Sigmoid colon (tissue), 7 donors: Measurements from ENCODE around the gene DRD2. TPM values are rescaled to one million over a fixed set of nuclear protein-coding genes. Genes with fewer than 3 reads are reported as not detected.

ENCODE experiments used
- DNase-seq: peaks from one replicate; pipeline ENCODE4 v3.0.0-alpha.2; 2019
- H3K27ac ChIP-seq, 4 donors: fragments of 200-600 bp; sonication (generic); one replicate each; pipeline ENCODE4 v1.5.1; 2016 to 2019; ENCODE audit warnings: mild to moderate bottlenecking in 1 of 4
- H3K27me3 ChIP-seq, 3 donors: fragments of 200-600 bp; sonication (generic); one replicate each; pipeline ENCODE4 v1.5.1; 2019; ENCODE audit warnings: mild to moderate bottlenecking in 1 of 3
- H3K36me3 ChIP-seq, 4 donors: fragments of 200-600 bp; sonication (generic); one replicate each; pipeline ENCODE4 v1.5.1; 2016 to 2019
- H3K4me1 ChIP-seq, 4 donors: fragments of 200-600 bp; sonication (generic); one replicate each; pipeline ENCODE4 v1.5.1; 2017 to 2019
- H3K4me3 ChIP-seq, 4 donors: fragments of 200-600 bp; sonication (generic); one replicate each; pipeline ENCODE4 v1.5.1; 2017 to 2019; ENCODE audit warnings: mild to moderate bottlenecking in 2 of 4, moderate library complexity in 1 of 4
- H3K9me3 ChIP-seq, 4 donors: fragments of 200-600 bp in 3 of 4; sonication (generic) in 3 of 4; one replicate each; pipeline versions ENCODE4 v1.5.1 to v1.6.1; 2013 to 2019
- EP300 ChIP-seq, 4 donors: sonication (generic); formaldehyde crosslinking; IDR thresholded peaks; one replicate each; pipeline ENCODE4 v1.6.1; 2017; ENCODE audit warnings: antibody characterized with exemption in 4 of 4
- POLR2A ChIP-seq, 2 donors: fragments of 450-650 bp; IDR thresholded peaks; one replicate each; pipeline ENCODE4 v1.6.1; 2016; ENCODE audit warnings: antibody characterized with exemption in 2 of 2, mild to moderate bottlenecking in 2 of 2, moderate library complexity in 2 of 2
- POLR2AphosphoS5 ChIP-seq, 4 donors: sonication (generic); formaldehyde crosslinking; IDR thresholded peaks; one replicate each; pipeline ENCODE4 v1.6.1; 2017; ENCODE audit warnings: antibody characterized with exemption in 4 of 4
- WGBS, 2 donors: extraction: QIAGEN DNeasy Blood & Tissue Kit; methylation state at CpG; one replicate each; pipeline ENCODE4 v1.1.7; 2013; 5-methylcytosine and 5-hydroxymethylcytosine counted together
- intact Hi-C: fragments of 100-400 bp; cut with DNase I; formaldehyde crosslinking; loops from one replicate; pipeline ENCODE4 v1.15.1; 2023
- polyA plus RNA-seq, 3 donors: library from polyadenylated mRNA; stranded (reverse); fragments of 200-250 nt; gene quantifications; one replicate each; pipeline ENCODE4 v1.2.3, GENCODE V29; 2013
- total RNA-seq, 4 donors: library from RNA; depleted of rRNA; stranded (reverse); fragments of >200 nt; gene quantifications; one replicate each; pipeline ENCODE4 v1.1.0, GENCODE V29; 2016
- TF ChIP-seq, protein P1 (sequence below), 4 experiments: fragments of 450-650 bp in 3 of 4; fragments of 200-600 bp in 1 of 4; IDR thresholded peaks; one replicate each; pipeline ENCODE4 v1.5.1; 2016 to 2019; ENCODE audit warnings: antibody characterized with exemption in 4 of 4, mild to moderate bottlenecking in 3 of 4, moderate library complexity in 2 of 4
- donor health status: healthy with polysubstance abuse.
- donor health status: Bipolar disorder and iron deficiency.
- donor health status: healthy.

The DRD2 gene
- total and polyA plus RNA-seq, 7 donors, result 0.19 to 1.2 (median 0.66) TPM; not detected in 2

DNA sequence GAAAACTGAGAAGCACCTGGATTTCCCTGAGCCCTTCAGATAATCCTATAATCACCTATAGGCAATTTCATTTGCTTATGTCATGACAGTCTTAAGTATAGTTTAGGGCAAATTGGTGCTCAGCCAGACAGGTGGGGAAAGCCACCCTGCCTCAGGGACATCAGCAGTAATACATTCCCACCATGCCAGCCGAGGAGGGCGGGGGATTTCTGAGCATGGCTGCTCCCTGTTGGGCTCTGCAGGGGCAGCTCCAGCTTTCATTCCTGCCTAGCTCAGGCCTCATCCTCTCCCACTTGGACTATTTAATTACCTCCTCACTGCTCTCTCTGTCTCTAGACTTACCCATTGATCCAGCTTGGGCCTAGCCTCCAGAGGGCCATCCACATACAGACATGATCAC, 9.0 kb upstream of the DRD2 start:
- Histone ChIP-seq H3K36me3 (no peaks in the 10 kb centered on the region), H3K4me3 (no peak overlapping the region), H3K27ac (no peak overlapping the region), H3K27me3 (peaks cover 0 to 16% (median 0%) of the 10 kb centered on the region in 3 donors), H3K4me1 (no peaks in the 10 kb centered on the region), H3K9me3 (no peaks in the 10 kb centered on the region)
- 84 to 90% methylated on average over 2 of the region's 2 CpGs for WGBS, 2 donors
- intact Hi-C loops, result no loop called here
- no peak for TF ChIP-seq POLR2A (IDR thresholded peaks at IDR 0.05)
- no peak for TF ChIP-seq EP300 (IDR thresholded peaks at IDR 0.05)
- no peak for TF ChIP-seq POLR2AphosphoS5 (IDR thresholded peaks at IDR 0.05)
- TF ChIP-seq, protein P1, sequence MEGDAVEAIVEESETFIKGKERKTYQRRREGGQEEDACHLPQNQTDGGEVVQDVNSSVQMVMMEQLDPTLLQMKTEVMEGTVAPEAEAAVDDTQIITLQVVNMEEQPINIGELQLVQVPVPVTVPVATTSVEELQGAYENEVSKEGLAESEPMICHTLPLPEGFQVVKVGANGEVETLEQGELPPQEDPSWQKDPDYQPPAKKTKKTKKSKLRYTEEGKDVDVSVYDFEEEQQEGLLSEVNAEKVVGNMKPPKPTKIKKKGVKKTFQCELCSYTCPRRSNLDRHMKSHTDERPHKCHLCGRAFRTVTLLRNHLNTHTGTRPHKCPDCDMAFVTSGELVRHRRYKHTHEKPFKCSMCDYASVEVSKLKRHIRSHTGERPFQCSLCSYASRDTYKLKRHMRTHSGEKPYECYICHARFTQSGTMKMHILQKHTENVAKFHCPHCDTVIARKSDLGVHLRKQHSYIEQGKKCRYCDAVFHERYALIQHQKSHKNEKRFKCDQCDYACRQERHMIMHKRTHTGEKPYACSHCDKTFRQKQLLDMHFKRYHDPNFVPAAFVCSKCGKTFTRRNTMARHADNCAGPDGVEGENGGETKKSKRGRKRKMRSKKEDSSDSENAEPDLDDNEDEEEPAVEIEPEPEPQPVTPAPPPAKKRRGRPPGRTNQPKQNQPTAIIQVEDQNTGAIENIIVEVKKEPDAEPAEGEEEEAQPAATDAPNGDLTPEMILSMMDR (IDR thresholded peaks at IDR 0.05), result no peak
- DNase-seq, result no peak

DNA sequence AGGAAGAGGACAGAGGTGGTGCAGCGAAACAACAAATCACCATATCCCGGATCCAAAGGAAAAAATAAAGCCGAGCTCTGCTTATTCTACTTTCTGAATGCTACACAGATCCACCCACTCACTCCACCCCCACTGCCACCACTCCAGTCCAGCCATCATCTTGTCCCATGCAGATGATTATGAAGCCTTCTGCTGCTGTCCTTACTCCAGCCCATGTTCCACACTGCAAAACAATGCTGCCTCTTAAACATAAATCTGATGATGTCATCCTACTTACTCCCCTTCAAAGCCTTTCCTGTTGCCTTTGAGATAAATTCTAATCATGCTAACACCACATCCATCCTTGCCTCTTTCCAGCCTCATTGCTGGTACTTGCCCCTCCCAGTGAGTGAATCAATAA, 6.5 kb upstream of the DRD2 start:
- intact Hi-C loops, result no loop called here
- Histone ChIP-seq H3K9me3 (no peaks in the 10 kb centered on the region), H3K27me3 (peaks cover 6 to 42% (median 21%) of the 10 kb centered on the region in 3 donors)

DNA sequence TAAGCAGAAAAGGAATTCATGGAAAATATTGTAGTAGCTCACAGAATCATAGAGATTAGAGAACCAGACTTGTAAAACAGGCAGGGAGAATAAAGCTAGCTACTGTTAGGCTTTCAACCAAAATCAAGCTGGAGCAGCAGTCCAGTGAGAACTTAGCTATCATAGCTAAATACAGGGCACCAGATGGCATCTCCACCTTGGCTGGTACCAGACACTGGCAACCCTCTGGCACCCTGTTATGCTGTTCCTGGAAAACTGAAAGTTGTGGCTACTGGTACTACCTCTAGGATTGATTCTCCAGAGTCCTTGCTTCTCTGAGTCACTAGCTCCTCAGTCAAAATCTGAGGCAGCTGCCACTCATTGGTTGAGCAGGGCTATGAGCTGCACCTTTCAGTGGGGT, 6.0 kb upstream of the DRD2 start:
- peaks cover 7 to 46% (median 25%) of the 10 kb centered on the region in 3 donors for H3K27me3 ChIP-seq
- H3K4me3 ChIP-seq, result no peak overlapping the region
- H3K9me3 ChIP-seq, result no peaks in the 10 kb centered on the region
- no peak for DNase-seq
- TF ChIP-seq POLR2A (IDR thresholded peaks at IDR 0.05) (no peak), POLR2AphosphoS5 (IDR thresholded peaks at IDR 0.05) (no peak), EP300 (IDR thresholded peaks at IDR 0.05) (no peak)
- TF ChIP-seq, protein P1 (IDR thresholded peaks at IDR 0.05), result no peak
- intact Hi-C loops, result no loop called here
- no peak overlapping the region for H3K27ac ChIP-seq
- H3K36me3 ChIP-seq, result no peaks in the 10 kb centered on the region
- no peaks in the 10 kb centered on the region for H3K4me1 ChIP-seq

More for the DNA sequence above, 6.5 kb upstream of the DRD2 start:
- TF ChIP-seq, protein P1 (IDR thresholded peaks at IDR 0.05), result no peak
- no peak for TF ChIP-seq EP300 (IDR thresholded peaks at IDR 0.05)
- TF ChIP-seq POLR2AphosphoS5 (IDR thresholded peaks at IDR 0.05), result no peak
- no peak for TF ChIP-seq POLR2A (IDR thresholded peaks at IDR 0.05)
- WGBS, 2 donors, result 88 to 90% methylated on average over 3 of the region's 3 CpGs
- no peak for DNase-seq
- Histone ChIP-seq H3K4me1 (no peaks in the 10 kb centered on the region), H3K4me3 (no peak overlapping the region), H3K27ac (no peak overlapping the region), H3K36me3 (no peaks in the 10 kb centered on the region)

DNA sequence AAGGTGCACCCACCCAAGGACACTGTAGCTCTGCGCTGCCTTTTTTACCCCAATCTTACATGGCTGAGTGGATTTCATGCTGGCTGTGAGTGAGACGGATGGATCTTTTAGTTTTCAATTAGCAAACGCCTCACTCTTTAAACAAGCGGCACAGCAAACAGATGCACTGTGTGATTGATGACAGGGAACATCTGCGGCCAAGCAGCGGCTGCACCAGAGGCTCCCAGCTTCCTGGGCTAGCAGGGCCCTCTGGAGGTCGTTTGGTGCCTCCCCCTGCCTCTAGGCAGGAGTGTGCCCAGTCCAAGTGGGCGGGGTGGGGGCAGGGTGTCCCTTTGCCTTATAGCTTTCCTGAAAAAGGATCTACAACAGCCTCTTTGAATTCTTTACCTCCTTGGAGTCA, 2.1 kb upstream of the DRD2 start:
- DNase-seq, result no peak
- TF ChIP-seq POLR2A (IDR thresholded peaks at IDR 0.05), result no peak
- TF ChIP-seq, protein P1 (IDR thresholded peaks at IDR 0.05), result no peak
- TF ChIP-seq POLR2AphosphoS5 (IDR thresholded peaks at IDR 0.05), result no peak
- TF ChIP-seq EP300 (IDR thresholded peaks at IDR 0.05), result no peak
- Histone ChIP-seq H3K4me1 (peaks cover 0 to 16% (median 10%) of the 10 kb centered on the region in 4 donors), H3K27me3 (peaks cover 12 to 83% (median 42%) of the 10 kb centered on the region in 3 donors), H3K4me3 (no peak overlapping the region), H3K36me3 (no peaks in the 10 kb centered on the region), H3K9me3 (no peaks in the 10 kb centered on the region), H3K27ac (no peak overlapping the region)
- WGBS, 2 donors, result 28 to 42% methylated on average over 8 of the region's 8 CpGs
- intact Hi-C loops, result no loop called here

DNA sequence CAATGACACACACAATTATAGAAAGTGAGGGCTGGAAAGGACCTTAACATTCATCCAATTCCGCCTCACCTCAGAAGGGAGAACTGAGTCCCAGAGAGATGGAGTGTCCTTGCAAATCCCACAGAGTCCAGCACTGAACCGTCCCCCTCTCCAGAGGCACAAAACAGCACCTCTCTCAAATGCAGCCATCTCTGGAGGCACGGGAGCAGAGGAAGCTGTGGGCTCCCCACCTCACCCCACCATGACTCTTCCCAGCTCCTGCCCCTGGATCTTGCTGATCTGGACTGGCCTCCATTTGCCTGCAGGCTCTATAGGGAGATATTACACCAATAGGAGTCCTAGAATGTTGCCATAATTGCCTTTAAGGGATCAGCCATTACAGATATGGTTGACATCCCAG, 1.4 kb upstream of the DRD2 start:
- DNase-seq, result no peak
- WGBS, 2 donors, result 84 to 85% methylated on average over 3 of the region's 3 CpGs
- peaks cover 12 to 87% (median 42%) of the 10 kb centered on the region in 3 donors for H3K27me3 ChIP-seq
- peaks cover 0 to 16% (median 10%) of the 10 kb centered on the region in 4 donors for H3K4me1 ChIP-seq
- H3K27ac ChIP-seq, result no peak overlapping the region
- TF ChIP-seq POLR2A (IDR thresholded peaks at IDR 0.05), result no peak
- TF ChIP-seq, protein P1 (IDR thresholded peaks at IDR 0.05), result no peak
- TF ChIP-seq POLR2AphosphoS5 (IDR thresholded peaks at IDR 0.05), result no peak
- TF ChIP-seq EP300 (IDR thresholded peaks at IDR 0.05), result no peak
- no peaks in the 10 kb centered on the region for H3K9me3 ChIP-seq
- intact Hi-C loops, result no loop called here
- H3K4me3 ChIP-seq, result no peak overlapping the region
- no peaks in the 10 kb centered on the region for H3K36me3 ChIP-seq
